Endothelial cell of umbilical vein (primary cell): ENCODE measurements around the gene KLRF1. TPM values are rescaled to one million over a fixed set of nuclear protein-coding genes. Genes with fewer than 3 reads are reported as not detected.
A peak's percentile ranks its signal among the peaks of the same experiment; 100 is the strongest.

Experiments
- BruUV-seq: library from RNA; stranded (reverse); fragments of 400-500 nt; replicated peaks from 2 replicates; lab custom pipeline; 2021; lab: Mats Ljungman, UMichigan
- CTCF ChIA-PET: fragments of 300-600, 350-600 bp; sonication (Branson Sonifier 250); formaldehyde crosslinking; loops from one replicate; lab custom pipeline; 2021; ENCODE audit warnings: antibody characterized with exemption, inconsistent platforms; lab: Charles Lee
- POLR2A ChIA-PET: fragments of 300-600, 350-600 bp; sonication (Branson Sonifier 250); formaldehyde crosslinking; loops from one replicate; lab custom pipeline; 2021; ENCODE audit warnings: antibody characterized with exemption, inconsistent platforms; lab: Charles Lee
- DNase-seq: peaks from one replicate; pipeline ENCODE4 v3.0.0-alpha.2; 2011; ENCODE audit warnings: low read depth, low spot score
- FAIRE-seq: peaks from 2 replicates; lab custom pipeline; 2011; peaks lifted over from hg19 to GRCh38; lab: Jason Lieb, UNC
- H2AFZ ChIP-seq: 2 replicates; pipeline ENCODE4 v1.6.0; 2012; ENCODE audit warnings: low read depth, low read length, control low read depth, inconsistent platforms
- H3K27ac ChIP-seq: 2 replicates; pipeline ENCODE4 v1.5.1; 2011; ENCODE audit warnings: low read depth, mild to moderate bottlenecking, control low read depth, low read length, moderate library complexity; ENCODE audit not compliant: insufficient read depth
- H3K27me3 ChIP-seq, 2 experiments: 2 replicates each; pipeline versions ENCODE4 v1.6.0 to v1.6.1; 2011; ENCODE audit warnings: low read length in 2 of 2, mixed read lengths in 1 of 2; ENCODE audit not compliant: control insufficient read depth in 2 of 2, insufficient read depth in 2 of 2
- H3K36me3 ChIP-seq, 2 experiments: 2 replicates in 1 of 2; 3 replicates in 1 of 2; pipeline ENCODE4 v1.5.1; 2011; ENCODE audit warnings: low read length in 2 of 2, mild to moderate bottlenecking in 1 of 2, moderate library complexity in 1 of 2; ENCODE audit not compliant: control insufficient read depth in 2 of 2, insufficient read depth in 2 of 2; ENCODE audit errors: extremely low read depth in 1 of 2
- H3K4me1 ChIP-seq: 3 replicates; pipeline ENCODE4 v1.5.1; 2011; ENCODE audit warnings: mild to moderate bottlenecking, low read length; ENCODE audit not compliant: control insufficient read depth, insufficient read depth; ENCODE audit errors: extremely low read depth
- H3K4me2 ChIP-seq: 2 replicates; pipeline ENCODE4 v1.6.1; 2011; ENCODE audit warnings: low read length, control low read depth, mixed read lengths; ENCODE audit not compliant: insufficient read depth
- H3K4me3 ChIP-seq, 3 experiments: fragments of 200-600 bp in 1 of 3; sonication (generic), shearing (Covaris generic) in 1 of 3; replicated peaks in 1 of 3; 2 replicates each; pipeline ENCODE4 v1.5.1; 2011 to 2016; ENCODE audit warnings: control low read depth in 3 of 3, low read length in 3 of 3, mild to moderate bottlenecking in 2 of 3, inconsistent platforms in 1 of 3, low read depth in 1 of 3, moderate library complexity in 1 of 3; ENCODE audit not compliant: insufficient read depth in 1 of 3
- H3K79me2 ChIP-seq: 2 replicates; pipeline ENCODE4 v1.6.0; 2012; ENCODE audit warnings: low read length, inconsistent platforms; ENCODE audit not compliant: control insufficient read depth, insufficient read depth
- H3K9ac ChIP-seq: replicated peaks from 2 replicates; pipeline ENCODE3; 2011; ENCODE audit warnings: low read length, control low read depth; ENCODE audit not compliant: insufficient read depth; ENCODE audit errors: extremely low read depth
- H3K9me1 ChIP-seq: replicated peaks from 3 replicates; pipeline ENCODE4 v1.6.0; 2011; ENCODE audit warnings: mild to moderate bottlenecking, low read length; ENCODE audit not compliant: control insufficient read depth, insufficient read depth; ENCODE audit errors: extremely low read depth
- H3K9me3 ChIP-seq: replicated peaks from 2 replicates; pipeline ENCODE4 v1.5.1; 2012; ENCODE audit warnings: low read length, inconsistent platforms; ENCODE audit not compliant: control insufficient read depth, insufficient read depth
- H4K20me1 ChIP-seq: replicated peaks from 2 replicates; pipeline ENCODE3; 2011; ENCODE audit warnings: mild to moderate bottlenecking, low read length; ENCODE audit not compliant: control insufficient read depth, insufficient read depth; ENCODE audit errors: extremely low read depth
- CTCF ChIP-seq, 2 donors: IDR thresholded peaks; 1 replicate in 1 of 2; 2 replicates in 1 of 2; pipeline ENCODE4 v1.5.1; 2011; ENCODE audit warnings: low read length in 2 of 2, mild to moderate bottlenecking in 2 of 2, moderate library complexity in 2 of 2, control low read depth in 1 of 2, inconsistent platforms in 1 of 2, low read depth in 1 of 2; ENCODE audit not compliant: insufficient read depth in 1 of 2; ENCODE audit errors: extremely low read depth in 1 of 2
- EZH2 ChIP-seq: IDR thresholded peaks from 2 replicates; pipeline ENCODE4 v1.6.1; 2012; ENCODE audit warnings: borderline replicate concordance, low read depth, mild to moderate bottlenecking, moderate library complexity, low read length, inconsistent platforms; ENCODE audit not compliant: severe bottlenecking
- FOS ChIP-seq: IDR thresholded peaks from 2 replicates; pipeline ENCODE4 v1.6.1; 2011; ENCODE audit warnings: mild to moderate bottlenecking, low read length, moderate library complexity, borderline replicate concordance; ENCODE audit not compliant: insufficient read depth
- JUN ChIP-seq: IDR thresholded peaks from 2 replicates; pipeline ENCODE4 v1.6.1; 2011; ENCODE audit warnings: borderline replicate concordance, low read depth; ENCODE audit not compliant: insufficient read length, insufficient read depth
- MAX ChIP-seq: IDR thresholded peaks from 2 replicates; pipeline ENCODE4 v1.6.1; 2011; ENCODE audit not compliant: insufficient read depth, insufficient read length
- MYC ChIP-seq: IDR thresholded peaks from one replicate; pipeline ENCODE4 v1.6.1; 2011; ENCODE audit warnings: mild to moderate bottlenecking, low read depth, low read length
- POLR2A ChIP-seq: IDR thresholded peaks from 2 replicates; pipeline ENCODE4 v1.6.1; 2012; ENCODE audit warnings: low read depth, mild to moderate bottlenecking, control low read depth, low read length
- POLR2AphosphoS5 ChIP-seq: IDR thresholded peaks from 2 replicates; pipeline ENCODE4 v1.6.1; 2012; ENCODE audit warnings: low read depth, mild to moderate bottlenecking, control low read depth, low read length, moderate library complexity; ENCODE audit not compliant: insufficient read depth
- dilution Hi-C: fragments of 300-500 bp; cut with MboI; formaldehyde crosslinking; loops from one replicate; pipeline ENCODE4 v1.15.0; 2019; ENCODE audit warnings: low sequenced_read_pairs; ENCODE audit not compliant: extremely low pct_ligation_motif_present
- intact Hi-C: fragments of 100-400 bp; cut with micrococcal nuclease; formaldehyde crosslinking; loops from one replicate; pipeline ENCODE4 v1.10.0; 2022
- polyA plus RNA-seq, 4 experiments: library from polyadenylated mRNA; depleted of rRNA in 3 of 4; stranded (reverse) in 3 of 4; unstranded in 1 of 4; fragments of >200 nt; gene quantifications; 2 replicates each; pipeline versions ENCODE4 v1.2.1 to v1.2.3, GENCODE V29; 2011 to 2012; ENCODE audit warnings: missing spikeins in 1 of 4
- total RNA-seq: library from RNA; stranded (reverse); gene quantifications from 2 replicates; pipeline ENCODE4 v1.2.3, GENCODE V29; 2021

The KLRF1 gene
- total and polyA plus RNA-seq, 2 donors (not counting 3 experiments of a cell fraction or from before 2014, with no cell fraction given): not detected

GRCh38 chr12:9866860-9867269, 39.6 kb downstream of the KLRF1 start:
- H3K79me2 ChIP-seq: peaks cover 46% of the 10 kb centered on the region
- CTCF ChIA-PET: interaction anchor here (0.8 to 4.4 kb wide), 6 partner anchors 10 to 287 kb away, joined by 3 to 21 read pairs (median 3); no protein-coding TSS in a partner anchor
- H3K9ac ChIP-seq: no peak overlapping the region
- H3K4me1 ChIP-seq: peaks cover 31% of the 10 kb centered on the region
- H3K9me1 ChIP-seq: no peaks in the 10 kb centered on the region
- TF ChIP-seq FOS (no peak), EZH2 (no peak), POLR2A (no peak), CTCF (IDR thresholded peaks at IDR 0.05; ENCODE audit: extremely low read depth in 1 of 2, insufficient read depth in 1 of 2, low read depth in 1 of 2, low read length in 2 of 2) (no peak), POLR2AphosphoS5 (no peak), MYC (no peak), MAX (no peak), JUN (no peak)
- H3K9me3 ChIP-seq: no peaks in the 10 kb centered on the region
- intact Hi-C loops (loop anchor here (5.0 kb wide), 2 partner anchors 60 to 150 kb away; no protein-coding TSS in a partner anchor), dilution Hi-C loops (no loop called here)
- no peaks in the 10 kb centered on the region for H3K27me3 ChIP-seq
- H2AFZ ChIP-seq: no peak overlapping the region
- H4K20me1 ChIP-seq: no peaks in the 10 kb centered on the region
- no peak overlapping the region for H3K27ac ChIP-seq
- POLR2A ChIA-PET: no interaction called here
- H3K4me3 ChIP-seq: peak overlapping the region in 1 of 3 experiments; percentile 53
- peak overlapping the region; percentile 90 for H3K4me2 ChIP-seq
- no peaks in the 10 kb centered on the region for H3K36me3 ChIP-seq
- DNase-seq (no peak), FAIRE-seq (no peak)
- no TSS peak for BruUV-seq
